PFSK-1 (cell line): ENCODE results near the gene TMIE.

ENCODE experiments used
- FOXP2 ChIP-seq: optimal IDR thresholded peaks from 2 replicates; pipeline ENCODE3; 2011; ENCODE audit warnings: borderline replicate concordance, control low read depth, inconsistent platforms; ENCODE audit not compliant: insufficient read depth; ENCODE audit errors: extremely low read length, extremely low read depth
- POLR2AphosphoS5 ChIP-seq: IDR thresholded peaks from 2 replicates; pipeline ENCODE4 v1.6.1; 2012; ENCODE audit warnings: low read depth, mild to moderate bottlenecking, control low read depth, low read length, moderate library complexity
- SIN3A ChIP-seq: IDR thresholded peaks from 2 replicates; pipeline ENCODE4 v1.6.1; 2012; ENCODE audit warnings: mild to moderate bottlenecking, low read length, moderate library complexity, borderline replicate concordance; ENCODE audit not compliant: insufficient read depth
- TAF1 ChIP-seq: IDR thresholded peaks from 2 replicates; pipeline ENCODE4 v1.6.1; 2012; ENCODE audit warnings: low read length, control low read depth, borderline replicate concordance; ENCODE audit not compliant: insufficient read depth
- TF ChIP-seq, protein P1 (sequence below), 2 experiments: IDR thresholded peaks; 2 replicates each; pipeline versions ENCODE4 v1.6.1 to v1.8.0; 2011 to 2012; ENCODE audit warnings: low read depth in 2 of 2, low read length in 2 of 2, control low read depth in 1 of 2, inconsistent platforms in 1 of 2, mild to moderate bottlenecking in 1 of 2, moderate library complexity in 1 of 2; ENCODE audit not compliant: insufficient read depth in 1 of 2

The TMIE gene

DNA sequence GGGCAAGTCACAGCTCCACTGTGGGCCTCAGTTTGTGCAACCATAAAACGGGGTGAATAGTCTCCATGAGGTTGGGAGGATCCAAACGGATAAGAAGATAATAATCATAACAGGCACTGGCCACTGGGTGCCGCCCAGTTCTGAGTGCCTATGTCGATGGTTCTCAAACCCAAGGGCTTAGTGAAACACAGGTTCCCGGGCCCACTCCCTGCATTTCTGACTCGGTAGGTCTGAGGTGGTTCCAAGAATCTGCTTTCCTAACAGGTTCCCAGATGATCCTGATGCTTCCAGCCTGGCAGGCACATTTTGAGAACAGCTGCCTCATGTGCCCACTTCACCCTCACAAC lies 28.9 kb upstream of the TMIE start:
- TF ChIP-seq TAF1 = no peak
- TF ChIP-seq POLR2AphosphoS5 = no peak
- TF ChIP-seq, protein P1, sequence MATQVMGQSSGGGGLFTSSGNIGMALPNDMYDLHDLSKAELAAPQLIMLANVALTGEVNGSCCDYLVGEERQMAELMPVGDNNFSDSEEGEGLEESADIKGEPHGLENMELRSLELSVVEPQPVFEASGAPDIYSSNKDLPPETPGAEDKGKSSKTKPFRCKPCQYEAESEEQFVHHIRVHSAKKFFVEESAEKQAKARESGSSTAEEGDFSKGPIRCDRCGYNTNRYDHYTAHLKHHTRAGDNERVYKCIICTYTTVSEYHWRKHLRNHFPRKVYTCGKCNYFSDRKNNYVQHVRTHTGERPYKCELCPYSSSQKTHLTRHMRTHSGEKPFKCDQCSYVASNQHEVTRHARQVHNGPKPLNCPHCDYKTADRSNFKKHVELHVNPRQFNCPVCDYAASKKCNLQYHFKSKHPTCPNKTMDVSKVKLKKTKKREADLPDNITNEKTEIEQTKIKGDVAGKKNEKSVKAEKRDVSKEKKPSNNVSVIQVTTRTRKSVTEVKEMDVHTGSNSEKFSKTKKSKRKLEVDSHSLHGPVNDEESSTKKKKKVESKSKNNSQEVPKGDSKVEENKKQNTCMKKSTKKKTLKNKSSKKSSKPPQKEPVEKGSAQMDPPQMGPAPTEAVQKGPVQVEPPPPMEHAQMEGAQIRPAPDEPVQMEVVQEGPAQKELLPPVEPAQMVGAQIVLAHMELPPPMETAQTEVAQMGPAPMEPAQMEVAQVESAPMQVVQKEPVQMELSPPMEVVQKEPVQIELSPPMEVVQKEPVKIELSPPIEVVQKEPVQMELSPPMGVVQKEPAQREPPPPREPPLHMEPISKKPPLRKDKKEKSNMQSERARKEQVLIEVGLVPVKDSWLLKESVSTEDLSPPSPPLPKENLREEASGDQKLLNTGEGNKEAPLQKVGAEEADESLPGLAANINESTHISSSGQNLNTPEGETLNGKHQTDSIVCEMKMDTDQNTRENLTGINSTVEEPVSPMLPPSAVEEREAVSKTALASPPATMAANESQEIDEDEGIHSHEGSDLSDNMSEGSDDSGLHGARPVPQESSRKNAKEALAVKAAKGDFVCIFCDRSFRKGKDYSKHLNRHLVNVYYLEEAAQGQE (IDR thresholded peaks at IDR 0.05; ENCODE audit: insufficient read depth in 1 of 2, low read depth in 2 of 2, low read length in 2 of 2) = no peak
- TF ChIP-seq FOXP2 = no peak
- TF ChIP-seq SIN3A = no peak

DNA sequence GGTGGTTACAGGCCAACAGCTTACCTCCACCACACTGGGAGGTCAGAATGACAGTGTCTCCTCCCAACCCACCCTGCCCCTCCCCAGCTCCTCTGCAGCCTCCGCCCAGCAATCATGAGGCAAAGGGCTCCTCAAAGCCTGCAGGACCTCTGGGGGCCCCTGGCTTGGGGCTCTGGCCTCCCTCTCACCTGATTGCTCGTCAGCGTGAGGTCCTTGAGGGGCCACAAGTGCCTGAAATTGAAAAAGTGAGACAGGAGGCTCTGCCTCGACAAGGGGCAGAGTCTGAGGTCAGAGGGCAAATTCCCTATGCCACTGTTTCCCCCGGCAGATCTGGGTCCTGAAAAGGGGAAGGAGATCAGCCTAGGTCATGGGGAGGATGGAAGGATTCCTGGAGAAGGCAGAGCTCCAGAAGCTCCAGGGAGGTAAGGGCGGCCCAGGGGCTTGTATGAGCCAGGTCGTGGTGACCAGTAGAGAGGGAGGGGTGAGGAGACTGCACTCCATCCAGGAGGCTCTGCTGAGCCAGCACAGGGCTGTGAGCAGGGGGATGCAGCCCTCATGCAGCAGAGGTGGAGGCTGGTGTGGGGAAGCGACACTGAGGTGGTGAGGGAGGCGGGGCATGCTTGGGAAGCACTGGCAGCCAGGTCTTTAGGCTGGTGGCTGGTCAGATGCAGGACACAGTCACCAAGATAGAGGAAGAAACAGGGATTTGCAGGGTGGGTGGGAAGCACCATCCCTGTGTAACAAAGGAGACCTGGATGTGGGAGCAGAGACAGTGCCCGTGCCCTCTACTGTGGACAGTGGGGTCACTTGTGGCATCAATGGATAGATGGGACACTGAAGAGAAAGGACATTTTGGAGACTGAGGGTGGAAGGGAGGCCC lies 27.8 kb upstream of the TMIE start:
- TF ChIP-seq SIN3A = no peak
- TF ChIP-seq, protein P1 (IDR thresholded peaks at IDR 0.05; ENCODE audit: insufficient read depth in 1 of 2, low read depth in 2 of 2, low read length in 2 of 2) = no peak
- TF ChIP-seq FOXP2 = no peak
- TF ChIP-seq TAF1 = no peak
- no peak for TF ChIP-seq POLR2AphosphoS5

- no peak for TF ChIP-seq SIN3A
- no peak for TF ChIP-seq TAF1
- TF ChIP-seq, protein P1 (IDR thresholded peaks at IDR 0.05; ENCODE audit: insufficient read depth in 1 of 2, low read depth in 2 of 2, low read length in 2 of 2) = no peak
- TF ChIP-seq FOXP2 = no peak
- no peak for TF ChIP-seq POLR2AphosphoS5
Measured at GRCh38 chr3:46674031-46674845, 27.0 kb upstream of the TMIE start.

- TF ChIP-seq SIN3A (no peak), TAF1 (no peak), FOXP2 (no peak), POLR2AphosphoS5 (no peak)
- TF ChIP-seq, protein P1 (IDR thresholded peaks at IDR 0.05; ENCODE audit: insufficient read depth in 1 of 2, low read depth in 2 of 2, low read length in 2 of 2) = no peak
Measured at GRCh38 chr3:46675426-46675825, 25.8 kb upstream of the TMIE start.
